ENCODE data around the gene PRDM10.

- TF ChIP-seq, protein P1, sequence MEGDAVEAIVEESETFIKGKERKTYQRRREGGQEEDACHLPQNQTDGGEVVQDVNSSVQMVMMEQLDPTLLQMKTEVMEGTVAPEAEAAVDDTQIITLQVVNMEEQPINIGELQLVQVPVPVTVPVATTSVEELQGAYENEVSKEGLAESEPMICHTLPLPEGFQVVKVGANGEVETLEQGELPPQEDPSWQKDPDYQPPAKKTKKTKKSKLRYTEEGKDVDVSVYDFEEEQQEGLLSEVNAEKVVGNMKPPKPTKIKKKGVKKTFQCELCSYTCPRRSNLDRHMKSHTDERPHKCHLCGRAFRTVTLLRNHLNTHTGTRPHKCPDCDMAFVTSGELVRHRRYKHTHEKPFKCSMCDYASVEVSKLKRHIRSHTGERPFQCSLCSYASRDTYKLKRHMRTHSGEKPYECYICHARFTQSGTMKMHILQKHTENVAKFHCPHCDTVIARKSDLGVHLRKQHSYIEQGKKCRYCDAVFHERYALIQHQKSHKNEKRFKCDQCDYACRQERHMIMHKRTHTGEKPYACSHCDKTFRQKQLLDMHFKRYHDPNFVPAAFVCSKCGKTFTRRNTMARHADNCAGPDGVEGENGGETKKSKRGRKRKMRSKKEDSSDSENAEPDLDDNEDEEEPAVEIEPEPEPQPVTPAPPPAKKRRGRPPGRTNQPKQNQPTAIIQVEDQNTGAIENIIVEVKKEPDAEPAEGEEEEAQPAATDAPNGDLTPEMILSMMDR (conservative IDR thresholded peaks at IDR 0.05): no peak
- no peak for TF ChIP-seq ZFX (IDR thresholded peaks at IDR 0.05)
Measured at GRCh38 chr11:129929721-129930120, 72.9 kb downstream of the PRDM10 start.
